CD4-positive, alpha-beta T cell treated with Interleukin-4 for 1 hour (primary cell): ENCODE results near the gene CTNND2.
A peak's percentile ranks its signal among the peaks of the same experiment; 100 is the strongest.
"Not testable (repeated sequence)": the region's sequence is repeated elsewhere in the genome, so short reads cannot be mapped to it uniquely, and the experiment has no call there.

Experiments
- DNase-seq, 2 donors: peaks; one replicate each; pipeline ENCODE4 v3.0.0-alpha.2; 2020 to 2022

CTNND2 gene

GRCh38 chr5:11372191-11372590 is 532.1 kb downstream of the CTNND2 start:
- no peak for DNase-seq

GRCh38 chr5:11371021-11371420 is 533.2 kb downstream of the CTNND2 start:
- no peak for DNase-seq

GRCh38 chr5:11364531-11364930 is 539.7 kb downstream of the CTNND2 start:
- DNase-seq = no peak

GRCh38 chr5:11363631-11364178 is 540.5 kb downstream of the CTNND2 start:
- no peak for DNase-seq

GRCh38 chr5:11361768-11362167 is 542.5 kb downstream of the CTNND2 start:
- DNase-seq = no peak

- DNase-seq = no peak
Observed at GRCh38 chr5:11357928-11358327, 546.3 kb downstream of the CTNND2 start.

- DNase-seq = no peak
Observed at GRCh38 chr5:11355491-11355890, 548.8 kb downstream of the CTNND2 start.

- no peak for DNase-seq
Observed at GRCh38 chr5:11346336-11346735, 557.9 kb downstream of the CTNND2 start.

GRCh38 chr5:11335881-11336760 is 568.1 kb downstream of the CTNND2 start:
- no peak for DNase-seq

GRCh38 chr5:11334404-11334803 is 569.8 kb downstream of the CTNND2 start:
- DNase-seq = no peak

GRCh38 chr5:11329679-11330078 is 574.6 kb downstream of the CTNND2 start:
- no peak for DNase-seq

GRCh38 chr5:11324521-11325289 is 579.5 kb downstream of the CTNND2 start:
- no peak for DNase-seq

- DNase-seq = peak in 1 of 2 donors; percentile 36
Observed at GRCh38 chr5:11323761-11324160, 580.5 kb downstream of the CTNND2 start.

- peak; percentile 4 to 27 for DNase-seq
Observed at GRCh38 chr5:11322133-11322532, 582.1 kb downstream of the CTNND2 start.

- no peak for DNase-seq
Observed at GRCh38 chr5:11319836-11320580, 584.2 kb downstream of the CTNND2 start.

GRCh38 chr5:11313694-11314093 is 590.6 kb downstream of the CTNND2 start:
- not testable (repeated sequence) for DNase-seq

- DNase-seq = no peak
Observed at GRCh38 chr5:11311731-11312130, 592.5 kb downstream of the CTNND2 start.

- no peak for DNase-seq
Observed at GRCh38 chr5:11311272-11311671, 593.0 kb downstream of the CTNND2 start.

GRCh38 chr5:11310158-11310557 is 594.1 kb downstream of the CTNND2 start:
- DNase-seq = no peak

- DNase-seq = no peak
Observed at GRCh38 chr5:11306365-11306764, 597.9 kb downstream of the CTNND2 start.

- no peak for DNase-seq
Observed at GRCh38 chr5:11305245-11305644, 599.0 kb downstream of the CTNND2 start.

GRCh38 chr5:11304641-11305040 is 599.6 kb downstream of the CTNND2 start:
- no peak for DNase-seq

GRCh38 chr5:11302663-11303062 is 601.6 kb downstream of the CTNND2 start:
- peak in 1 of 2 donors; percentile 17 for DNase-seq
